MCF 10A (cell line): ENCODE measurements around the gene PARL. TPM values are rescaled to one million over a fixed set of nuclear protein-coding genes. Genes with fewer than 3 reads are reported as not detected.

Experiments
- BruUV-seq: library from RNA; stranded (reverse); fragments of 400-500 nt; replicated peaks from 2 replicates; lab custom pipeline; 2021; lab: Mats Ljungman, UMichigan
- CTCF ChIA-PET: fragments of 300-600 bp; sonication (Branson Sonifier 250); formaldehyde crosslinking; extraction: SDS; loops from one replicate; lab custom pipeline; 2021; ENCODE audit warnings: antibody characterized with exemption, inconsistent platforms; lab: Yijun Ruan, JAX
- POLR2A ChIA-PET: fragments of 300-600, 350-650 bp; sonication (Branson Sonifier 250); formaldehyde crosslinking; extraction: SDS; loops from one replicate; lab custom pipeline; 2020; ENCODE audit warnings: antibody characterized with exemption, inconsistent platforms; lab: Yijun Ruan, JAX
- DNase-seq: peaks from one replicate; pipeline ENCODE4 v3.0.0-alpha.2; 2018; ENCODE audit not compliant: unreplicated experiment
- H3K27ac Mint-ChIP-seq: one replicate; pipeline ENCODE4 v1.8.0; 2022; ENCODE audit warnings: mild to moderate bottlenecking, low read depth, mixed read lengths; ENCODE audit not compliant: unreplicated experiment
- H3K27me3 Mint-ChIP-seq: one replicate; pipeline ENCODE4 v1.8.0; 2022; ENCODE audit warnings: mixed read lengths; ENCODE audit not compliant: insufficient read depth, unreplicated experiment
- H3K36me3 Mint-ChIP-seq: one replicate; pipeline ENCODE4 v1.8.0; 2022; ENCODE audit warnings: mild to moderate bottlenecking, moderate library complexity, mixed read lengths; ENCODE audit not compliant: insufficient read depth, unreplicated experiment
- H3K4me1 Mint-ChIP-seq: one replicate; pipeline ENCODE4 v1.8.0; 2022; ENCODE audit warnings: mixed read lengths; ENCODE audit not compliant: insufficient read depth, unreplicated experiment
- H3K4me3 Mint-ChIP-seq: one replicate; pipeline ENCODE4 v1.8.0; 2022; ENCODE audit warnings: mild to moderate bottlenecking, moderate library complexity, mixed read lengths; ENCODE audit not compliant: unreplicated experiment
- H3K9me3 Mint-ChIP-seq: one replicate; pipeline ENCODE4 v1.8.0; 2022; ENCODE audit warnings: mixed read lengths; ENCODE audit not compliant: unreplicated experiment
- CTCF ChIP-seq: fragments of 200-600 bp; IDR thresholded peaks from one replicate; pipeline ENCODE4 v1.8.0; 2022; ENCODE audit warnings: antibody characterized with exemption, mild to moderate bottlenecking; ENCODE audit not compliant: unreplicated experiment
- intact Hi-C: fragments of 100-400 bp; cut with micrococcal nuclease; formaldehyde crosslinking; loops from 2 replicates; pipeline ENCODE4 v1.14.1; 2022
- total RNA-seq: library from RNA; stranded (reverse); gene quantifications from 2 replicates; pipeline ENCODE4 v1.2.3, GENCODE V29; 2022

Gene PARL
- total RNA-seq, 1 experiment from 2014 or later = 88.0 TPM

- no peaks in the 10 kb centered on the region for H3K4me1 Mint-ChIP-seq
- no peak overlapping the region for H3K27ac Mint-ChIP-seq
- DNase-seq = no peak
- no peaks in the 10 kb centered on the region for H3K9me3 Mint-ChIP-seq
- H3K36me3 Mint-ChIP-seq = peaks cover 16% of the 10 kb centered on the region
- H3K4me3 Mint-ChIP-seq = no peak overlapping the region
- no TSS peak for BruUV-seq
- POLR2A ChIA-PET = no interaction called here
- TF ChIP-seq CTCF = no peak
- intact Hi-C loops = no loop called here
- H3K27me3 Mint-ChIP-seq = no peaks in the 10 kb centered on the region
- CTCF ChIA-PET = interaction anchor here (0.6 to 1.7 kb wide), 7 partner anchors 10 to 455 kb away, joined by 3 to 7 read pairs (median 3); no protein-coding TSS in a partner anchor
Measured at GRCh38 chr3:183917776-183918175, 33.1 kb upstream of the PARL start.

- CTCF ChIA-PET = interaction anchor here (0.7 kb wide), 2 partner anchors 11 to 626 kb away, joined by 3 to 4 read pairs; no protein-coding TSS in a partner anchor
- no TSS peak for BruUV-seq
Measured at GRCh38 chr3:183914856-183915255, 30.2 kb upstream of the PARL start.

GRCh38 chr3:183913580-183913920 lies 28.9 kb upstream of the PARL start:
- H3K27ac Mint-ChIP-seq = no peak overlapping the region
- H3K27me3 Mint-ChIP-seq = no peaks in the 10 kb centered on the region
- no peaks in the 10 kb centered on the region for H3K36me3 Mint-ChIP-seq
- DNase-seq = no peak
- no TSS peak for BruUV-seq
- no peak overlapping the region for H3K4me3 Mint-ChIP-seq
- POLR2A ChIA-PET = interaction anchor here (1.2 kb wide), 1 partner anchor 277 kb away, joined by 4 read pairs; no protein-coding TSS in a partner anchor
- TF ChIP-seq CTCF = no peak
- intact Hi-C loops = no loop called here
- H3K4me1 Mint-ChIP-seq = no peaks in the 10 kb centered on the region
- no peaks in the 10 kb centered on the region for H3K9me3 Mint-ChIP-seq
- CTCF ChIA-PET = interaction anchor here (1.6 kb wide), 1 partner anchor 18 kb away, joined by 4 read pairs; no protein-coding TSS in a partner anchor

More at GRCh38 chr3:183914856-183915255, 30.2 kb upstream of the PARL start:
- H3K4me3 Mint-ChIP-seq = no peak overlapping the region
- no peaks in the 10 kb centered on the region for H3K27me3 Mint-ChIP-seq
- no peak overlapping the region for H3K27ac Mint-ChIP-seq
- H3K36me3 Mint-ChIP-seq = peaks cover 7% of the 10 kb centered on the region
- DNase-seq = no peak
- intact Hi-C loops = no loop called here
- no peak for TF ChIP-seq CTCF
- no peaks in the 10 kb centered on the region for H3K4me1 Mint-ChIP-seq
- no peaks in the 10 kb centered on the region for H3K9me3 Mint-ChIP-seq
- POLR2A ChIA-PET = interaction anchor here (0.9 kb wide), 1 partner anchor 91 kb away, joined by 3 read pairs; no protein-coding TSS in a partner anchor

- Mint-ChIP-seq H3K27me3 (no peaks in the 10 kb centered on the region), H3K9me3 (no peaks in the 10 kb centered on the region), H3K4me1 (no peaks in the 10 kb centered on the region), H3K4me3 (no peak overlapping the region), H3K27ac (no peak overlapping the region), H3K36me3 (no peaks in the 10 kb centered on the region)
- CTCF ChIA-PET = interaction anchor here (1.3 to 1.6 kb wide), 2 partner anchors 16 to 17 kb away, joined by 4 read pairs; no protein-coding TSS in a partner anchor
- no TSS peak for BruUV-seq
- no peak for DNase-seq
- no peak for TF ChIP-seq CTCF
- intact Hi-C loops = no loop called here
- POLR2A ChIA-PET = interaction anchor here (1.2 kb wide), 1 partner anchor 277 kb away, joined by 4 read pairs; no protein-coding TSS in a partner anchor
Measured at GRCh38 chr3:183912895-183913579, 28.4 kb upstream of the PARL start.
